IPS-18c (cell line): ENCODE measurements around the gene FNBP1.
"Not testable (repeated sequence)": the region's sequence is repeated elsewhere in the genome, so short reads cannot be mapped to it uniquely, and the experiment has no call there.

Experiments
- H3K4me3 ChIP-seq: 2 replicates; pipeline ENCODE4 v1.7.0; 2013; ENCODE audit warnings: low read depth, mild to moderate bottlenecking, low read length, moderate library complexity; ENCODE audit not compliant: insufficient read depth
- H3K9me3 ChIP-seq: one replicate; pipeline ENCODE4 v1.6.1; 2013; ENCODE audit warnings: mild to moderate bottlenecking, low read length, moderate library complexity; ENCODE audit not compliant: control insufficient read depth, insufficient read depth

FNBP1 gene

DNA sequence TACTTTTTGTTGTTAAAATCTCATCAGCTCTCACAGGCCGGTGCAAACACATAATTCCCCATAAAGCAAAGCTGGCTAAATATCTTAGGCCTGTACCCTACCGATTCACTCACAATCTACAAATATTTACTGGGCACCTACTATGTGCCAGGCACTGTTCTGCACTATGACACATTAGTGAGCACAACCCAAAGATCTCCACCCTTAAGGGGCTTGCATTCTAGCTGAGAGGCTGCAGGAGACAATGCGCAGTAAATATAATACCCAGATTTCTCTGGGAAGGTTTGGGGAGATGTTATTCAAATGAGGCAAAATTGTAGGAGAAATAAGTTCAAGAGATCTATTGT is 53.7 kb downstream of the FNBP1 start:
- 0 out of 2 replicates have a peak overlapping the region, but pooled peaks have one; percentile 3 for H3K4me3 ChIP-seq
- peaks cover 2% of the 10 kb centered on the region for H3K9me3 ChIP-seq

DNA sequence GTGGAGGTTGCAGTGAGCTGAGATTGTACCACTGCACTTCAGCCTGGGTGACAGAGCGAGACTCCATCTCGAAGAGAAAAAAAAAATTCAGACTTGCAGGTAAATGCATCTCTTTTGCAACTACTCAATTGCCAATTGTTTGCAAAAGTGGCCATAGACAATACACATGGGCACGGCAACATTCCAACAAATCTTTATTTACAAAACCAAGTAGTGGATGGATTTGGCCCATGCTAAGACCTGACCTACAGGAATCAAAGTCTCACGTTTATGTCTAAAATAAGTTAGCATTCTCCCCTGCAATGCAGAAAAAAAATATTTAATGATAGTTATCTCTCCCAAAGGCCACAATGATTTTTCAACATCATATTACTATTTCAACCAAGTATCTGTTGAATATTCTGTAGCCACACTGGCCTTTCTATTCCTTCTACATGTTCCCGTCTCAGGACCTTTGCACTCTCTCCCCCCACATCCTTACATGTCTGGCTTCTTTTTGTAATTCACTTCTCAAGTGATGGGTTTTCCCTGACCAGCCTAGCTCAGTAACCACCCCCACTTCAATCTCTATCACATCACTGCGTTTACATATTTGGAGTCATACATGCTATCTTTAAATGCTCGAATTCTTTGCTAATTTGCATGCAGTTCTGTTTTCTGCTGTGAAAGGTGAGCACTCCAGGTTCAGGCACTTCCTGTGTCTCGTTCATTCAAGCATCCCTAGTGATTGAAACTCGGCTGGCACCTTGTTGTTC is 54.2 kb downstream of the FNBP1 start:
- Histone ChIP-seq H3K9me3 (peaks cover 2% of the 10 kb centered on the region), H3K4me3 (no peak overlapping the region)

DNA sequence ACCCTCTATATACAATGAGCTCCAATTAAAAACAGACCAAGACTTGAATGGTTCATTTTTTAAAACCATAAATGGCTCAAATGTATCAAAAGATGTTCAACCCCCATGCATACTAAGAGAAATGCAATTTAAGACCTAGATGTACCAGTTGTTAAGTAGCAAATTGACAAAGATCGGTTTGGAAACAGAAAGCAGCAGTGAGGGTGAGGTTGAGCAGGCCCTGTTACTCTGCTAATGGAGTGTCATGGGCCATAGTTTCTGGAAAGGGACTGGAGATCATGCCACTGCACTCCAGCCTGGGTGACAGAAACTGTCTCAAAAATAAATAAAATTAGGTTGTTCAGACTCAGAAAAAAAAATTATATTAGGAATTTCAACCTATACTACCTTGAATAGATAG is 55.0 kb downstream of the FNBP1 start:
- peaks cover 2% of the 10 kb centered on the region for H3K9me3 ChIP-seq
- no peak overlapping the region for H3K4me3 ChIP-seq

DNA sequence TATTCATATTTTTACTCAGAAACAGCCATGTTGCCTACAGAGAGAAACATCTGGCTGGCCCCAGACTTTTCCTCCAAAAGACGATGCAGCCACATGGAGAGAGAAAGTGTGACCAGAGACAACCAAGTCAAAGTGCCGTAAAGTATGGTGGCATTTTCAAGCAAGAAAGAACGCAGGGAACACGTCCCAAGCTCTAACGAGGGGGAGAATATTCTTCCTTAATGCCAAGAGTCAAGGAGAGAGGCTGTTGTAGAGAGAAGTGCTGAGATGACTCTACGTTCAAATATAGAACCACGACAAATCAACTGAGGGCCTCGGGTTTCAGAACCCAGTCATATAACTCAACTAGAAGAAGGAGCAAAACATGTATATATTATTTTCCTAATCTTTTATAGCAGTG is 55.9 kb downstream of the FNBP1 start:
- Histone ChIP-seq H3K4me3 (no peak overlapping the region), H3K9me3 (peaks cover 2% of the 10 kb centered on the region)

DNA sequence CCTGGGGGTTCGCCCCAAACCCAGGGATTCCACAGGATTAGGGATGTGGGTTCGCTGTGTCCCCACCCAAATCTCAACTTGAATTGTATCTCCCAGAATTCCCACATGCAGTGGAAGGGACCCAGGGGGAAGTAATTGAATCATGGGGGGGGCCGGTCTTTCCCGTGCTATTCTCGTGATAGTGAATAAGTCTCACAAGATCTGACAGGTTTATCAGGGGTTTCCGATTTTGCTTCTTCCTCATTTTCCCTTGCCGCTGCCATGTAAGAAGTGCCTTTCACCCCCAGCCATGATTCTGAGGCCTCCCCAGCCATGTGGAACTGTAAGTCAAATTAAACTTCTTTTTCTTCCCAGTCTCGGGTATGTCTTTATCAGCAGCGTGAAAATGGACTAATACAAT is 58.4 kb downstream of the FNBP1 start:
- not testable (repeated sequence) for H3K9me3 ChIP-seq, H3K4me3 ChIP-seq

DNA sequence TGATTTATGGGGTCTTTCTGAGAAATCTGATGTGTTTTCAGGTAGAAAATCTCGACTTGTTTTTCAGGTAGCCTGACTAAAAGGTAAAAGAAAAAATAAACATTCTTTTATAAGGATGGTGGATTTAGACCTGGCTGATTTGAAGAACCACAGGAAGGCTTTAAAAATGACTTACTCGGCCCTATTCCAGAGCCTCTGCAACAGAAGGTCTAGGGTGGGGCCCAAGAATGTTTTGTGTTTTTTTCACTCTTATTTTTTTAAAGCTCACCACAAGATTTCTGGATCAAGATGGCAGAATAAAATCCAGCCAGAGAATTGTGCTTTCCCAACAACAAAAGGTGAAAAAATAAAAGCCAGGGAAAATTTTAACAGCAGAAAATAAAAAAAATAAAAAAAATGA is 59.1 kb downstream of the FNBP1 start:
- H3K9me3 ChIP-seq: peaks cover 2% of the 10 kb centered on the region
- no peak overlapping the region for H3K4me3 ChIP-seq

DNA sequence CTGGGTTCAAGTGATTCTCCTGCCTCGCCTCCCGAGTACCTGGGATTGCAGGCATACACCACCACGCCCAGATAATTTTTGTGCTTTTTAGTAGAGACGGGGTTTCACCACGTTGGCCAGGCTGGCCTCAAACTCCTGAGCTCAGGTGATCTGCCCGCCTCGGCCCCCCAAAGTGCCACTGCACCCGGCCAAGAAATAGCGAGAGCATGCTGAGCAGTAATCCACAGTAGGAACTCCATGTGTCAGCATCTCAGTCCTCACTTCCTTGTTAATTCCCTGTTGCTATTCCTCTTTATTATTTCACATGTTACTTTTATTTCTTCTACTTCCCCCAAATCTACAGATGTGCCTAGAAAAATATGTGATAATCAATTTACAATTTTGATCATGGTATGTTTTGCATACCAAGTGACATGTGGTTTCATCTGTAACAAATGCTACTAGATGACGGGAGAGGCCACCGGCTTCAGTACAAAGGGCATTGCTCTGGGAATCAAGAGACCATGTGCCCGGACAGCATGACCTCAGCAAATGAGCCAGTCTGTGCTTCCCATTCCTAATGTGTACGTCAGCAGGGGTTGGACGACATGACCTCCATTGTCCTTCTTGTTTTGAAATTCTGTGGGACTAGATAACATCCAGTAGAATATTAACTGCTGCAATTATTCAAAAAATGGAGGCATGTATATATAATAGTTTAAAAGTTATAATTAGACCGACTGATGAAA is 61.6 kb downstream of the FNBP1 start:
- Histone ChIP-seq H3K9me3 (peaks cover 2% of the 10 kb centered on the region), H3K4me3 (no peak overlapping the region)

DNA sequence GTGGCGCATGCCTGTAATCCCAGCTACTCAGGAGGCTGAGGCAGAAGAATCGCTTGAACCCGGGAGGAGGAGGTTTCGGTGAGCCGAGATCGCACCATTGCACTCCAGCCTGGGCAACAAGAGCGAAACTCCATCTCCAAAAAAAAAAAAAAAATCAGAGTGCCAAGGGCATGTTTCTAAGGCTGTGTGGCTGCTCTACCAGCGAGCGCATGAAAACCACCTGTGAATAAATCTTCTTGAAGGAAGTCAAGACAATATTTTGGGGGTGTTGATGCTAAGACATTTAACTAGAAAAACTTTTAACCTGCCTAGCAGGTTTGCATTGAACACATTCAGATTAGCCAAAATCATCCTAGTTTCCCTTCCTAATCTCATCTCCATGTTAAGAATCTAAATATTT is 62.8 kb downstream of the FNBP1 start:
- H3K4me3 ChIP-seq, H3K9me3 ChIP-seq: not testable (repeated sequence)

DNA sequence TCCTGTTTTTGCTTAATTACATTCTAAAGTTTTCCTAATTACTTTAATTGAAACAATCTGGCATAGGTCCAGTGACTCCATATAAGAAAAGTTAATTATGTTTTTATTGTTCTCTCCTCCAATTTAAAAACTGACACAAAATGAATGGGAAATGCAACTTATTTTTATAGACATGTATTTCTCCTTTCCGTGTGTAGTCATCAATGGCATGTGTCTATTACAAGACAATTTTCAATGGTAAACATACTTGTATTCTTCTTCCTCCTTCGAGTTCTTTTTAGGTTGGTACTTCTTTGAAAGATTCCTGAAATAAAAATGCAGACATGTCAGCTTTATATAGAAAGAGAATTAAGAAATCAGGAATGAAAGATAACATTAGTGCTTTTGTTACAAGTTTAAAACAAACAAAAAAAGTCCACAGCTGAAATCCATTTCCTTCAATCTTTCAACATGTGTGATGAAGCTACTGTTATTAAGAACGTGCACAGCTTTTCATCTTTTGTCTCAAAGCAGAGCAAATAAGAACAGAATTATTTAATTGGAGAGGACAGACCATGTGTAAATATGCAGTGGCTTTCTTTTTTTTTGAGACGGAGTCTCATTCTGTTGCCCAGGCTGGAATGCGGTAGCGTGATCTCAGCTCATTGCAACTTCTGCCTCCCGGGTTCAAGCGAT is 63.8 kb downstream of the FNBP1 start:
- Histone ChIP-seq H3K9me3 (no peaks in the 10 kb centered on the region), H3K4me3 (no peak overlapping the region)

DNA sequence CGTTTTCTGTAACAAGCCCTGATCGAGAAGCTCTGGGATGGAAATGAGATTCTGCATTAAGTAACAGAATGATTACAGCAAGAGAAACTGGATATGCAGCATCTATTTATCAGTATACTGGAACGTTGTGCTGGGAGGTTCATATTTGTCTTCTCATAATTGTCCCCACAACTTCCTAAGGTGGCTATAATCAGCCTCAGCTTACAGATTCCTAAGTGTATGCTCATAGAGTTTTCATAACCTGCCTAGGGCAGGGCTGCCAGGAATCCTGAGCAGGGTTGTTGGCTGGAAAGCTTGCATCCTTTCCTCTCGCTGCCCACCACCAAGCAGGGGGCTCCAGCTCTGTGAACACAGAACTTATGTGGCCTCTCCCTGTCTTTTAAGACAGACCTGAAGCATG is 70.2 kb downstream of the FNBP1 start:
- Histone ChIP-seq H3K9me3 (no peaks in the 10 kb centered on the region), H3K4me3 (no peak overlapping the region)

DNA sequence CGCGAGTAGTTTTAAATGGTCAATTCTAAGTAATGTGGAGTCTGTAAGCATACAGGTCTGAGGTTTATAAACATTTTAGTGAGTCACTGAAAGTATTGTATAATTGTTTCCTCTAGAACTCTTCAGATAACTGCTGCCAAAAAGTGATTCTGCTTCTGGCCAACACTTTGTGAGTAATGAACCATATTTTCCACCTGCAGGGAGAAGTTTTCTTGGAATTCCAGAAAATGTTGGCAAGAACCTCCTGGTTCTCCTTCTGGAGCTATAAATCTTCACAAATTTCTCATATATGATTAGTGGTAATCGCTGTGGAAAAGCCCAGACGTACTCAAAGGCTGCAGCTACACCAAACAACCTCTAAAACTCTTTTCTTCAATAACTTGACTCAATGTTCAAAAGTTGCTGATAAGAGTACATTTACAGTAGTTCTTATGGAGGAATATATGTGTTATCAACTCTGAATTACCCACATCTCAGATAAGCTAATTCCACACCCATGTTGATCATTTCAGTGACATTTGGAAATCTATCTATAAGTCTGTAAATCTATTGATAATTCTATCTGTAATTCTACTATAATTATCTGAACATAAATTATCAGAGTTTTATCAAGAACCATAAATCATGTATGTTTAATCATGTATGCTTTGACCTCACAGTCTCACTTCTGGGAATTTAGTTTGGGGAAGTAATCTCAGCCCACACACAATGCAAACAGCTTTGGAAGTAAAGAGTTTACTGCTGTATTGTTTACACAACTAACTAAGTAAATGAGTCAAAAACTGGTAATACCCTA is 74.1 kb downstream of the FNBP1 start:
- H3K9me3 ChIP-seq: no peaks in the 10 kb centered on the region
- no peak overlapping the region for H3K4me3 ChIP-seq

DNA sequence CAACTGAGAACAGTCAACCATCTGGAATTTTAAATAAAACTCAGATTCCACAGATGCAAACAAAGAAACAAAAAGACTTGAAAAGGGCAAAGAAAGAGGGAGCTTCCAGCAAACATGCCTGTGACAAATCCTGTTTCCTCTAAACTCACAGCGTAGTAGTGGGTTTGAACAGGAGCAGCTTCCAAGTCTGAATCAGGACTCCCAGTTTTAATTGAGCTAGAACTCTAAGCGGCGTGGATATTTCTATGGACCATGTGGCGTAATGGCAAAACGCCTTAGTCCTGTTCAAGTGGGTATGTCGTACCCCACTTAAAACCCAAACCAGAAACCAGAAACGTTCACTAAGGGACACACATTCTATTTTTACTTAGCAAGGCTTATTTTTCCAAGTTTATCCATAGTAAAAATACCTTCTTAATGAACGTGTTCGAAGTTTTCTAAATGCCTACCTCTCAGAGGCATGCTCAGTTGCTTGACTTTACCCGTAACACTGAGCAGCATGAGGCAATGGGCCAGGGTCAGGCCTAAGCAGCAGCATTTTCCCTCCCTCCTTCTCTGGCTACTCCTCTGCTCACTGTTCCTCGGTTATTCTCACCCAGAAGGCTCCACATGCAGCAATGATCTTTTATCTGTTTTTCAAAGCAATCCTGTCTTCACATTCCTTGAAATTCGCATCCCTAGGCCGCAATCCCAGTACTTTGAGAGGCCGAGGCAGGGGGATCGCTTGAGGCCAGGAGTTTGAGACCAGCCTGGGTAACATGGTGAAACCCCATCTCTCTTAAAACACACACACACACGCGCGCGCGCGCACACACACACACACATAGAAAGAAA is 77.9 kb downstream of the FNBP1 start:
- Histone ChIP-seq H3K9me3 (no peaks in the 10 kb centered on the region), H3K4me3 (no peak overlapping the region)

DNA sequence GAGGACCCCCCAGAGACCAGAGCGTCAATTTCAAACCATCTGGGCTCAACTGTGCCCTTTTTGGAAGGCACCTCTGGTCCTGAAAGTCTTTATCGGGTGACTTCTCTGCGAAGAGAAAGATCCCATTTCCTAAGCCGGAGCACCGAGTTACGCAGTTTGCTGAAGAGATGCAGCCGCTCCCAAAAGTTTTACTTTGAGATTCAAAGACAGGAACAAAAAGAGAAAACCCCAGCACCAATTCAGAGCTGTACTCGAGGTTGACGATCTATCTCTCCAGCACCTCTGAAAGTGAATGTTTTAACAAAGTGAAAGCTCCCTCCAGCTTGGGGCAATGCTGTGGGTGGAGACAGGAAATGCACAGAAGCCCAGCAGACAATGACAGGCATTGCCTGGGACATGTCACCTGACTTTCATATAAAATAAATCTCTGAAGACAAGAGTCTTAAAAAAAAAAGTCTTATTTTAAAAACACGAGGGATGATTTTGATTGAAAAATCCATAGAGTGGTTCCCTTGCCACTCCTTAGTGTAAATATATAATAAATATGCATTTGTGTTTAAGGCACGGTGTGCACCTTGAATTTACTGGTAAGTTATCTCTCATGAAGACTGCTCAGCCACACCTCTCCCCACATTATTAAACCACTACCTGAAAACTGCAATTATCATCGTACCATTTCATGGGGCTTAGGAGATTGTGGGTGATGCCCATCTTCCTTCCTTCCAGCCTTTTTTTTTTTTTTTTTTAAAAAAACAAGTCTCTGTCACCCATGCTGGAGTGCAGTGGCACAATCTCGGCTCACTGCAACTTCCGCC is 79.9 kb downstream of the FNBP1 start:
- peak overlapping the region; percentile 40 for H3K4me3 ChIP-seq
- H3K9me3 ChIP-seq: no peaks in the 10 kb centered on the region

DNA sequence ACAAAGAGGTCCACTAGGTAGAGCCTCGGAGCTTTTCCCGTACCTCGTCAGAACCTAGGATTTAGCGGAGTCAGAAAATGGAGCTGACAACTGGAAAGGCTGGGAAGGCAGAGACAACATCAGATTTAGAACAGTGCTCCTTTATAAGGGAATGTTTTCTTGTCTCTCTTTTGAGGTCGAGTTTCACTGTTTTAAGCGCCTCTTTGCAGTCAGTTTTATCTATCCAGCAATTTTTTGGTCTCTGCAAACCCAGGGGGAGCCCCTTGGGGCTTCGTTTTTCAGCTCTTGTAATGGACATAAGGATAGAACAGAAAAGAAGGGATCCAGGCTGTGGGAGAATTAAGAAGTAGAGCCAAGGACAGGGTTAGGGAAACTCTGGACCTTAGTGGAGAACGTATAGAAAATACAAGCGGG is 80.5 kb downstream of the FNBP1 start:
- no peaks in the 10 kb centered on the region for H3K9me3 ChIP-seq
- H3K4me3 ChIP-seq: peak overlapping the region; percentile 40

DNA sequence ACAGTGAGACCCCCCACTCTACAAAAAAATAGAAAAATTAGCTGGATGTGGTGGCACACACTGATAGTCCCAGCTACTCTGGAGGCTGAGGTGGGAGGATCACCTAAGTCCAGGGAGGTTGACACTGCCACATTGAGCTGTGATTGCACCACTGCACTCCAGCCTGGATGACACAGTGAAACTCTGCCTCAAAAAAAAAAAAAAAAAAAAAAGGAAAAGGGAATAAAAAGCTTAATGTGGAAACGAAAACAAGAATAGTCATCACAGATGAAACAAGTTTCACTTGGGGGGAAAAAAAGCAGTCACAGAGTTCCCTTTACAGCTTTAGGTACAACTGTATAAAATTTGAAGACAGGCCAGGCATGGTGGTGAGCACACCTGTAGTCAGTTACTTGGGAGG is 84.2 kb downstream of the FNBP1 start:
- Histone ChIP-seq H3K9me3 (no peaks in the 10 kb centered on the region), H3K4me3 (no peak overlapping the region)
